Esophagus squamous epithelium (tissue), 5 donors: ENCODE results near the gene NHERF2. TPM values are rescaled to one million over a fixed set of nuclear protein-coding genes. Genes with fewer than 3 reads are reported as not detected.

Source experiments
- DNase-seq: peaks from one replicate; lab custom pipeline; 2025; lab: John Stamatoyannopoulos, UW
- H3K27ac ChIP-seq, 4 donors: fragments of 200-600 bp; sonication (generic); one replicate each; pipeline ENCODE4 v1.5.1; 2016 to 2019; ENCODE audit warnings: mild to moderate bottlenecking in 1 of 4
- H3K27me3 ChIP-seq, 4 donors: fragments of 200-600 bp; sonication (generic); 1 replicate in 3 of 4; 2 replicates in 1 of 4; pipeline versions ENCODE4 v1.5.1 to v1.6.0; 2017 to 2021; ENCODE audit warnings: antibody characterized with exemption in 1 of 4
- H3K36me3 ChIP-seq, 3 donors: fragments of 200-600 bp; sonication (generic); one replicate each; pipeline ENCODE4 v1.5.1; 2016 to 2019
- H3K4me1 ChIP-seq, 3 donors: fragments of 200-600 bp; sonication (generic); one replicate each; pipeline ENCODE4 v1.5.1; 2017 to 2019
- H3K4me3 ChIP-seq, 4 donors: fragments of 200-600 bp; sonication (generic); 1 replicate in 3 of 4; 2 replicates in 1 of 4; pipeline ENCODE4 v1.5.1; 2016 to 2019; ENCODE audit warnings: mild to moderate bottlenecking in 2 of 4, moderate library complexity in 1 of 4
- H3K9me3 ChIP-seq, 3 donors: fragments of 200-600 bp; sonication (generic); one replicate each; pipeline ENCODE4 v1.5.1; 2016 to 2019
- POLR2A ChIP-seq, 4 donors: fragments of 450-650 bp; IDR thresholded peaks; one replicate each; pipeline ENCODE4 v1.6.1; 2017; ENCODE audit warnings: antibody characterized with exemption in 4 of 4, mild to moderate bottlenecking in 4 of 4, moderate library complexity in 3 of 4
- WGBS, 2 donors: methylation state at CpG; one replicate each; pipeline ENCODE4 v1.1.5; 2018; 5-methylcytosine and 5-hydroxymethylcytosine counted together
- intact Hi-C: fragments of 100-400 bp; cut with DNase I; formaldehyde crosslinking; loops from one replicate; pipeline ENCODE4 v1.15.0; 2022
- total RNA-seq, 4 donors: library from RNA; depleted of rRNA; stranded (reverse); fragments of >200 nt; gene quantifications; one replicate each; pipeline ENCODE4 v1.1.0, GENCODE V29; 2016
- TF ChIP-seq, protein P1 (sequence below), 6 experiments: fragments of 450-650 bp in 4 of 6; fragments of 200-600 bp in 2 of 6; sonication (generic) in 2 of 6; IDR thresholded peaks; one replicate each; pipeline ENCODE4 v1.5.1; 2016 to 2019; ENCODE audit warnings: antibody characterized with exemption in 6 of 6, mild to moderate bottlenecking in 4 of 6, moderate library complexity in 4 of 6
- donor health status: DM: yes; HTN: yes; CAD: no.

The NHERF2 gene
- total RNA-seq, 4 donors from 2014 or later, result 11.6 to 31.7 (median 16.5) TPM

DNA sequence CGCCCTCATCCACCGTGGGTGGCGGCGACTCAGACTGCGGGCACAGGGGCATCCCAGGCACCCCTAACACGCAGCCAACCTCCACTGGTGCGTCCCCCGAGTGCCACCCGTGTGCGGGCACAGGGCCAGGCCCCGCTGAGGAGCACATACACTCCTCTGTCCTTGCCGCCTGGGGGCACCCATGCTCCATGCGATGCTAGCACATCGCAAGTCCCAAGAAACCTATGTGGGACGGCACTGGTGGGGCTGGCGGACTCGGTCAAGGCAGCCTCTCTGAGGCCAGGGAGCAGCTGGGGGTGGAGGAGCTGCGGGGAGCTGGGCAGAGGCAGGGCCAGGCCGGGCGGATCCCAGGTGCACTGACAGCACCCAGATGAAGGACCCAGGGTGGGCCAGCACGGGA lies 21.1 kb upstream of the NHERF2 start:
- H3K9me3 ChIP-seq, result no peaks in the 10 kb centered on the region
- peaks cover 20 to 41% (median 26%) of the 10 kb centered on the region in 3 donors for H3K36me3 ChIP-seq
- no peak overlapping the region for H3K4me3 ChIP-seq
- 75 to 92% methylated on average over 5 to 8 of the region's 21 CpGs for WGBS, 2 donors
- no peak overlapping the region for H3K27ac ChIP-seq
- H3K27me3 ChIP-seq, result no peaks in the 10 kb centered on the region
- peaks cover 44 to 70% (median 54%) of the 10 kb centered on the region in 3 donors for H3K4me1 ChIP-seq
- DNase-seq, result no peak
- intact Hi-C loops, result no loop called here
- TF ChIP-seq, protein P1, sequence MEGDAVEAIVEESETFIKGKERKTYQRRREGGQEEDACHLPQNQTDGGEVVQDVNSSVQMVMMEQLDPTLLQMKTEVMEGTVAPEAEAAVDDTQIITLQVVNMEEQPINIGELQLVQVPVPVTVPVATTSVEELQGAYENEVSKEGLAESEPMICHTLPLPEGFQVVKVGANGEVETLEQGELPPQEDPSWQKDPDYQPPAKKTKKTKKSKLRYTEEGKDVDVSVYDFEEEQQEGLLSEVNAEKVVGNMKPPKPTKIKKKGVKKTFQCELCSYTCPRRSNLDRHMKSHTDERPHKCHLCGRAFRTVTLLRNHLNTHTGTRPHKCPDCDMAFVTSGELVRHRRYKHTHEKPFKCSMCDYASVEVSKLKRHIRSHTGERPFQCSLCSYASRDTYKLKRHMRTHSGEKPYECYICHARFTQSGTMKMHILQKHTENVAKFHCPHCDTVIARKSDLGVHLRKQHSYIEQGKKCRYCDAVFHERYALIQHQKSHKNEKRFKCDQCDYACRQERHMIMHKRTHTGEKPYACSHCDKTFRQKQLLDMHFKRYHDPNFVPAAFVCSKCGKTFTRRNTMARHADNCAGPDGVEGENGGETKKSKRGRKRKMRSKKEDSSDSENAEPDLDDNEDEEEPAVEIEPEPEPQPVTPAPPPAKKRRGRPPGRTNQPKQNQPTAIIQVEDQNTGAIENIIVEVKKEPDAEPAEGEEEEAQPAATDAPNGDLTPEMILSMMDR (IDR thresholded peaks at IDR 0.05), result no peak
- TF ChIP-seq POLR2A (IDR thresholded peaks at IDR 0.05), result no peak

DNA sequence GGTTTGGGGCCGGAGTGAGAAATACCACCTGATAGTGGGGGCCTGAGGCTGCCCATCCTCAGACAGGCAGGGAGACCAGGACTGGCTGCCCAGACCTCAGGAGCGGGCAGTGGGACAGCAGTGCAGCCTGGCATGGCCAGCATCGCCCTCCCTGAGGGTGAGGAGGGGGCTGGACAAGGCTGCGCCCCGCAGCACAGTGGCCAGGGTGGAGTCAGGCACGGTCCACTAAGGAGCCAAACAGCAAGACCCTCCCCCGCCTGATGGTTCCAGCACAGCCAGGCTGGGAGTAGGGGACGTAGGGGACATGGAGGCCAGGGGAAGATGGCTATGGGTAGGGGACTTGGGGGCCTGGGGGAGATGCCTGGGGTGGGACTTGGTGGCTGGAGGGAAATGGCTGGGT lies 20.4 kb upstream of the NHERF2 start:
- intact Hi-C loops, result no loop called here
- no peak overlapping the region for H3K27ac ChIP-seq
- no peaks in the 10 kb centered on the region for H3K9me3 ChIP-seq
- DNase-seq, result no peak
- H3K4me3 ChIP-seq, result no peak overlapping the region
- TF ChIP-seq, protein P1 (IDR thresholded peaks at IDR 0.05), result no peak
- no peak for TF ChIP-seq POLR2A (IDR thresholded peaks at IDR 0.05)
- H3K36me3 ChIP-seq, result peaks cover 15 to 34% (median 20%) of the 10 kb centered on the region in 3 donors
- H3K4me1 ChIP-seq, result peaks cover 44 to 71% (median 56%) of the 10 kb centered on the region in 3 donors
- WGBS, 2 donors, result 91% methylated on average over 3 to 7 of the region's 8 CpGs
- H3K27me3 ChIP-seq, result no peaks in the 10 kb centered on the region

DNA sequence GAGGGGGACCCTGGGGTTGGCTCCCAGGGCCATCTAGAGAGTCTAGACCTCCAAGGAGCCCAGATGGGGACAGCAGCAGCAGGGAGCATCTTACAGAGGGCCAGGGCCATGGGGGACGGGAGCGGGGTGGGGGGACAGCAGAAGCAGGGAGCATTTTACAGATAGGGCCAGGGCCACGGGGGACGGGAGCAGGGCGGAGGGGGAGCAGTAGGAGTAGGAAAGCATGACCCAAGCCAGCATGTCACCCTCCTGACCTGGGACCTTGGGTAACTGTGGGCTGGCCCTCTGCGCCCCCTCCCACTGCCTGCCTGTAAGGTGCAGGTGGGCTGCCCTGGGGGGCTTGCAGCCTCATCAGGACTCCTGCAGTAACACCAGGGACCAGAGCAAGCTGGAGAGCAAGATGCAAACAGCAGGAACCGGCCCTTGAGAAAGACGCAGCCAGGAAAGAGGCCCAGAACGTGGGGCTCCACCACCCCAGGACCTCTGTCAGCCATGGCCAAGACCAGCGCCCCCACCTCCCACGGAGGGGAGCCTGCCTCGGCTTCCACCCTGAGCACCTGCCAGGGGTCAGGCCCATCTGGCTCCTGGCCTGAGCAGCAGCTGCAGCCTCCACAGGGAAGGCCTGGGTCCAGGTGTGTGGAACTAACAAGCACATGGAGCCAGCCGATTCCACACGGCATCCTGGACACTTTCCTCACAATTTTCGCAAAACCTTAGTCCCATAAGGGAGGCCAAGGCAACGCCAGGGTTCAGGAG lies 19.4 kb upstream of the NHERF2 start:
- WGBS, 2 donors, result 61 to 67% methylated on average over 8 to 10 of the region's 16 CpGs
- no peak for DNase-seq
- intact Hi-C loops, result no loop called here
- Histone ChIP-seq H3K4me3 (peak overlapping the region in 2 of 4 donors; percentile 93 to 98), H3K27me3 (no peaks in the 10 kb centered on the region), H3K36me3 (peaks cover 6 to 25% (median 11%) of the 10 kb centered on the region in 3 donors), H3K4me1 (peaks cover 44 to 71% (median 56%) of the 10 kb centered on the region in 3 donors), H3K9me3 (no peaks in the 10 kb centered on the region), H3K27ac (peak overlapping the region; percentile 79 to 98 (median 96))
- no peak for TF ChIP-seq POLR2A (IDR thresholded peaks at IDR 0.05)
- TF ChIP-seq, protein P1 (IDR thresholded peaks at IDR 0.05), result no peak

DNA sequence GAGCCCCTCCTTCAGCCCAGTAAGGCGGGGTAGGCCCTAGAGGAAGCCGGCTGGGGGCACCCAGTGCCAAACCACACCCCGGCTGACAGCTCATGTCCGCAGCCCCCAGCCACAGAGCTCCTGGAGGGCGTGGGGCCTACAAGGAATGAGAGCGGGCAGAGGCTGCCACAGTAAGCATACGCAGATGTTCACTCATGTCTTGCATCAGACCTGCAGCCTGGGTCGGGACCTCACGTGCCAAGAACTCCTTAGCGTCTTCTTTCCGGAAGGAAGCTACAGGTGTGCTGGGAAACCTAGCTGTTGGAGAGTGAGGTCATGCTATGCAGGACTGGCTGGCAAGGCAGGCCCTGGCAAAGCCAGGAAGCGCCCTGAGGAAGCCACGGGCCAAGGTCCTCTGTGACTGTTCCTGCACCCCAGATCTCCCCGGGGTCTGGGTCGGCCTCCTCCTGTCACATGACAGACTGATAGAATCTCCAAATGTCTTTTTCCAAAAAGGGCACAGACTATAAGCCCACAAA lies 18.6 kb upstream of the NHERF2 start:
- Histone ChIP-seq H3K36me3 (peaks cover 0 to 17% (median 3%) of the 10 kb centered on the region in 3 donors), H3K27me3 (no peaks in the 10 kb centered on the region), H3K27ac (peak overlapping the region; percentile 79 to 98 (median 96)), H3K4me1 (peaks cover 44 to 71% (median 56%) of the 10 kb centered on the region in 3 donors), H3K4me3 (peak overlapping the region; percentile 58 to 98 (median 86)), H3K9me3 (no peaks in the 10 kb centered on the region)
- 24 to 25% methylated on average over 8 to 10 of the region's 15 CpGs for WGBS, 2 donors
- TF ChIP-seq, protein P1 (IDR thresholded peaks at IDR 0.05), result no peak
- TF ChIP-seq POLR2A (IDR thresholded peaks at IDR 0.05), result peak in 2 of 4 donors; percentile 32 to 55
- intact Hi-C loops, result no loop called here
- DNase-seq, result no peak

DNA sequence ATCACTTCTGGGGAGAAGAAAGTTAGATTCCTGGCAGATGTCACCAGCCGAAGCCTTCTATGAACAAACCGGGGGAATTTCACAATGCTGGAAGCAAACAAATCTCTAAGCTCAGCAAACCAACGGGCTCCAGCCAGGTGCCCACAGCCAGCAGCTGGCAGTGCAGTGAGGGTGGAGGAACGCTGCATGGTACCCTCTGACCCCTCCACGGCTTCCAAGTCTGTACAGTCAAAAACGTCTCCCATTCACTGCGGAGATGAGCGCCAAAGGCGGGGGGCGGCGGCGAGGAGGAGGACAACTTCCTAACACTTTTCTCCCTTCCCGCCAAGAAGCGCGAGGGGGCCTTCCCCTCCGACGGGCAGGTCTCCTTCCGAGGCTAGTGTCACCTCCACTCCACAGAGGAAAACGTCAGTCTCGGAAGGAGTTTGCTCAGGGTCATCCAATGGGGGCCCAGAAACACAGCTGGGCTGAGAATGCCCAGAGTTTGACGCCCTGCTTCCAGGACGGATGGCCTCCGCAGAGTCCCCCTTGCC lies 18.0 kb upstream of the NHERF2 start:
- Histone ChIP-seq H3K9me3 (no peaks in the 10 kb centered on the region), H3K4me3 (peak overlapping the region; percentile 58 to 98 (median 86)), H3K4me1 (peaks cover 44 to 66% (median 54%) of the 10 kb centered on the region in 3 donors), H3K27ac (peak overlapping the region; percentile 79 to 98 (median 96)), H3K27me3 (no peaks in the 10 kb centered on the region), H3K36me3 (peaks cover 0 to 11% (median 0%) of the 10 kb centered on the region in 3 donors)
- DNase-seq, result no peak
- 4 to 5% methylated on average over 5 to 13 of the region's 23 CpGs for WGBS, 2 donors
- intact Hi-C loops, result no loop called here
- TF ChIP-seq POLR2A (IDR thresholded peaks at IDR 0.05), result no peak
- TF ChIP-seq, protein P1 (IDR thresholded peaks at IDR 0.05), result no peak
